ENCODE results near the gene PDZD2.
"Not testable (repeated sequence)": the region's sequence is repeated elsewhere in the genome, so short reads cannot be mapped to it uniquely, and the experiment has no call there.

The PDZD2 gene

GRCh38 chr5:32020946-32021345 lies 382.0 kb downstream of the PDZD2 start:
- DNase-seq = no peak

GRCh38 chr5:32021771-32022170 lies 382.8 kb downstream of the PDZD2 start:
- DNase-seq = no peak

GRCh38 chr5:32022638-32023037 lies 383.7 kb downstream of the PDZD2 start:
- DNase-seq = no peak

- no peak for DNase-seq
Observed at GRCh38 chr5:32023816-32024215, 384.9 kb downstream of the PDZD2 start.

- DNase-seq = no peak
Observed at GRCh38 chr5:32024751-32025150, 385.8 kb downstream of the PDZD2 start.

- DNase-seq = no peak
Observed at GRCh38 chr5:32027093-32027716, 388.3 kb downstream of the PDZD2 start.

GRCh38 chr5:32027717-32028458 lies 389.0 kb downstream of the PDZD2 start:
- peak; percentile 7 for DNase-seq

- DNase-seq = no peak
Observed at GRCh38 chr5:32029261-32029660, 390.3 kb downstream of the PDZD2 start.

- DNase-seq = no peak
Observed at GRCh38 chr5:32029781-32030180, 390.9 kb downstream of the PDZD2 start.

GRCh38 chr5:32030222-32030621 lies 391.3 kb downstream of the PDZD2 start:
- no peak for DNase-seq

GRCh38 chr5:32030686-32031085 lies 391.8 kb downstream of the PDZD2 start:
- DNase-seq = no peak

- no peak for DNase-seq
Observed at GRCh38 chr5:32031089-32031488, 392.2 kb downstream of the PDZD2 start.

GRCh38 chr5:32038523-32038922 lies 399.6 kb downstream of the PDZD2 start:
- DNase-seq = no peak

GRCh38 chr5:32039133-32039532 lies 400.2 kb downstream of the PDZD2 start:
- not testable (repeated sequence) for DNase-seq

- DNase-seq = not testable (repeated sequence)
Observed at GRCh38 chr5:32039601-32040000, 400.7 kb downstream of the PDZD2 start.

GRCh38 chr5:32040181-32040695 lies 401.3 kb downstream of the PDZD2 start:
- not testable (repeated sequence) for DNase-seq

- no peak for DNase-seq
Observed at GRCh38 chr5:32042551-32042961, 403.6 kb downstream of the PDZD2 start.

GRCh38 chr5:32043105-32043504 lies 404.2 kb downstream of the PDZD2 start:
- DNase-seq = no peak

- DNase-seq = no peak
Observed at GRCh38 chr5:32044434-32044833, 405.5 kb downstream of the PDZD2 start.

GRCh38 chr5:32044939-32045338 lies 406.0 kb downstream of the PDZD2 start:
- DNase-seq = no peak

GRCh38 chr5:32047056-32047455 lies 408.1 kb downstream of the PDZD2 start:
- DNase-seq = no peak

GRCh38 chr5:32051796-32052195 lies 412.9 kb downstream of the PDZD2 start:
- DNase-seq = no peak

GRCh38 chr5:32055891-32056866 lies 417.2 kb downstream of the PDZD2 start:
- no peak for DNase-seq
